GM19193 (cell line): ENCODE results near the gene GBP1.

Experiments
- POLR2A ChIP-seq: IDR thresholded peaks from 4 replicates; pipeline ENCODE4 v1.6.1; 2011; ENCODE audit not compliant: insufficient read depth, insufficient read length; ENCODE audit errors: extremely low read depth

The GBP1 gene, protein sequence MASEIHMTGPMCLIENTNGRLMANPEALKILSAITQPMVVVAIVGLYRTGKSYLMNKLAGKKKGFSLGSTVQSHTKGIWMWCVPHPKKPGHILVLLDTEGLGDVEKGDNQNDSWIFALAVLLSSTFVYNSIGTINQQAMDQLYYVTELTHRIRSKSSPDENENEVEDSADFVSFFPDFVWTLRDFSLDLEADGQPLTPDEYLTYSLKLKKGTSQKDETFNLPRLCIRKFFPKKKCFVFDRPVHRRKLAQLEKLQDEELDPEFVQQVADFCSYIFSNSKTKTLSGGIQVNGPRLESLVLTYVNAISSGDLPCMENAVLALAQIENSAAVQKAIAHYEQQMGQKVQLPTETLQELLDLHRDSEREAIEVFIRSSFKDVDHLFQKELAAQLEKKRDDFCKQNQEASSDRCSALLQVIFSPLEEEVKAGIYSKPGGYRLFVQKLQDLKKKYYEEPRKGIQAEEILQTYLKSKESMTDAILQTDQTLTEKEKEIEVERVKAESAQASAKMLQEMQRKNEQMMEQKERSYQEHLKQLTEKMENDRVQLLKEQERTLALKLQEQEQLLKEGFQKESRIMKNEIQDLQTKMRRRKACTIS

DNA sequence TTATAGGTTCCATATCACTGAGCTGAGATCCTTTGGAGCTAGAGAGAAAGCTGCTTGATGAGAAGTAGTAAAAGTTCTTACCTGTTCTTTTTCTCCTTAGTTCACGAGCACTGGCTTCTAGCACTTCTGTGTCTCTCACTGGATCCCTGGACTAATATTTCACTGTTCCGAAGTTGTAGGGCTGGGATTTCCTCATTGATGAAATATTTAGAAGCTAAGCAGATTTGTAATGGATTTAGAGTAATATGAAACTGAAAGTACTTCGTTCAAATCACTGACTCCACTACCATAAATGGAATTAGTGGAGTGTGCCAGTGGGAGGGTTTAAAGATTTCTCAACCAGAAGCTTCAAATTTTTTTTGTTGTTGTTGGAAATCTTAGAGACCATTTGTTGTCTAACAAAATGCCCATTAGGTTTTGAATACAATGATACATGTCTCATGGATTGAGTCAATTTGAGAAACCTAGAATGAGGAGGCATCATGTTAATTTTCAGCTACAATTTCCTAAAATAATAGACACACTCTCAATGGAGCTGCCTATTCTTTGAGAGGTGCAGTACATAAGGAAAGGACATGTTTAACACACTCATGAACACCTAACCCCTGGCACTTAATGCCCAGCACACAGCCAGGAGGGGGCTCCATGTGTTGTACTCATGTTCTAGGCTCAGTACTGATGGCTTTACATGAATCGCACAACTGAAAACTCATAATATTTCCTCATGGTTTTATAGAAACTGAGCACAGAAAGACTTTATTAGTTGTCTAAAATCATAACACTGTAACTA is at the start of gene GBP1:
Gene GBP1, minus strand, starts transcription at position 130 of the 790 bp plus-strand sequence. CDS start 1,974 bp downstream, outside the sequence.
- no peak for TF ChIP-seq POLR2A

DNA sequence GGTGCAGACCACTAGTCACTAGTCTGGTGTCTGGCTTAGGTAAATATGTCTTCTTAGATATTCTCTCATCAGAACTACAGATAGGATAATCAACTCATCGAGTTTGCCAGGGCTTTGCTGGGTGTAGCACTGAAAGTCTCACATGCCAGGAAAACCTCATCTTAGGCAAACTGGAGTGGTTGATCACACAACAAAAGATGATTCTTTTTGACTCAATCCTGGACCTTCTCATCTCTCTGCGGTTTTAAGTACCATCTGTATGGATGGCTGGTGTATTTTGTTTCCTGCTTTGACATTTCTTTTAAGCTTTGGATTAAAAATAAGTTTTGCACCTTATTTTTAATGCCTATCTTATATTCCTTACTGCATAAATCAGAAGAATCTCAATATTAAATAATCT is 49.7 kb upstream of the GBP1 start:
- TF ChIP-seq POLR2A = no peak

DNA sequence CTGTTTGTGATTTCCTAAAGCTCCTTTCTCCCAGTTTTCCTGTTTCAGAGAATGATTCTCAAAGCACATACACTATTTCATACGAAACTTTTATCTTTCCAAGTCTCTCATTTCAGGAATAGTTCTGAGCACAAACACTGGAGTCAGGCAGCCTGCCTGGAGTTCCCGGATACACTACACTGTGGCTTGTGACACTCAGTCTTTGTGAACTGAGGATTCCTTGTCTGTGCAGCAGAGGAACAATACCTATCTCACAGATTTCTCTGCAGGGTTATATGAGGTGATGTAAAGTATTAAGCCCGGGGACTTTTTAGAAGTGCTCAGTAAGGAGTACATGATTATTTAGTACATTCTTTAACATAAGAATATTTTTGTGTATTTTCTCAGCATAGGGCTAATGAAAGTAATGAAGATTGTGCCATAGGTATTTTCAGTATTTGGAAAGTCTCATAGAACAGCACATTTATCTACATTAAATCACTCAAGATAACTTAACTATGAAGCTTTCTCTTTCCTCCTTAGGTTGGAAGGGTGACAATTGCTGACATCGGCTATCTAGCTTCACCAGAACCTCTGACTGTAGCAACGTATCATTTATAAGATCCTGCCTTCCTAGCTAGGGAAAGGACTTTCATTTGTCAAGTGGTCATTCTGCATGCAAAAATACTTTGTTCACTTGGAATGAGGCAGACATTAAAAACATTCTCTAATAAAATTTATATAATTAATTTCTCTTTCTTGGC is 48.0 kb upstream of the GBP1 start:
- no peak for TF ChIP-seq POLR2A

DNA sequence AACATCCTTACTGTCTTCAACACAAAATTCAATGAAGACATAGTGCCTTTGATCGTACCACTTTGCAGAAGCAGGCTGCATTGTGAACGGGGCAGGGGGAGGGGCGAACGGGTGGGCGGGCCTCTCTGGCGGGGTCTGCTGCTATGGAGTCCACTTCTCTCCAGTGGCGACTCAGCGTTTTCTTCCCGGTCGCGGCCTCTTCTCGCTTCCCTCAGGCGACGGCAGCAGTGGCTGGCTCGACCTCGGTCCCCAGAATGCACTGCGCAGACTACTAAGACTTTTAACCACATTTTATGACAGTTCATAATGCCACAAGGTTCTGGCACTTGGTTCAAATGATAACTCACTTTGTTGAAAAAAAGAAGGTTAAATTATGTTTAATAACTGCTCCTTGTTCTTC is 39.7 kb upstream of the GBP1 start:
- no peak for TF ChIP-seq POLR2A

DNA sequence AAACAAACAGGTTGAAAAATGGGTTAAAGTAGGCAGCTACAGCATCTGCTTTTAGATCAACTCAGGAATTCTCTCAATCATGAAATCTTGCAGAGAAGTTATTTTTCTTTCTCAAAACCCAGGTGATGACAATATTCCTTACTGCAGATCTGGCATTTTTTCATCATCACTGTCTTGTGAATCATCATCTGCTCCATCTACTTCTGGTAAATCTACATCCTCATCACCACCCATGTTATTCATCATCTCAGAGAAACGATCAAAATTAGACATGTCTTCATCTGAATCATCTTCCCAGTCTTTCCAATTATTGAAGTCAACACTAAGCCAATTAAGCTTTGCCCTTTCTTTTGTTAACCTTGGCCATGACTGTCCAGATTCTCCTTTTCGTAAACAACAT is 39.1 kb upstream of the GBP1 start:
- no peak for TF ChIP-seq POLR2A

DNA sequence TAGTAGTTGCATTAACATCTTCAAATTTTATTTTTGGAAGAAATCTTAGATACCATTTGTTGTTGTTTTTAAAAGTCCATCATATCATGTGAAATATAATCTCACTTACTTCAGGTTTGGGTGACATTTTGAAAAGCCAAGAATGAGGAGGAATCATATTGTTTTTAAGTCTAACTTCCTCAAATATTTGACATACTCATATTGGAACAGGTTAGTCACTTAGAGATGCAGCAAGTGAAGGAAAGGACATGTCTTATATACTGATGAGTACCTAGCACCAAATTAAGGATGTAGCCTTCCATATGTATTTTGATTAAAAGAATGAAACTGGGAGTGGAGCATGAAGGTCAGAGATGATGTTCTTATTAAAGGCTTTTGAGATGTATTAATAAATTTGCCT is 37.0 kb upstream of the GBP1 start:
- TF ChIP-seq POLR2A = no peak

DNA sequence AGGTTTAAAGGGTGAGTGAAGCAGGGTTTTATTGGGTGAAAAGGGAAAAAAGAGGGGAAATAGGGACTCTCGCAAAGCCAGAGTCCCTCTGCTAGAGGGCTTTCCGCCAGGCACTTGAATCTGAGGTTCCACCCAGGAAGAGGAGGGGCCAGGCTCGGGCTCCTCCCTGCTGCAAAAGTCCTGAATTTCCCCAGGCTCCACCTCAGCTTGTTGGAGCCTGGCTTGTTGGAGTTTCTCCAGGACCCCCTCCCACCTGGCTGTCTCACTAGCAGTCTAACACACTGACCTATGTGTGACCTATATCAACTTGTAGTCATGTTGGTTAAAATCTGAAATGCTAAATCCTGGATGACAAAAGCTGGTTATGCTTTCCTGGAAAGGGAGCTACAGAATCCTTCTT is 35.4 kb upstream of the GBP1 start:
- TF ChIP-seq POLR2A = no peak

DNA sequence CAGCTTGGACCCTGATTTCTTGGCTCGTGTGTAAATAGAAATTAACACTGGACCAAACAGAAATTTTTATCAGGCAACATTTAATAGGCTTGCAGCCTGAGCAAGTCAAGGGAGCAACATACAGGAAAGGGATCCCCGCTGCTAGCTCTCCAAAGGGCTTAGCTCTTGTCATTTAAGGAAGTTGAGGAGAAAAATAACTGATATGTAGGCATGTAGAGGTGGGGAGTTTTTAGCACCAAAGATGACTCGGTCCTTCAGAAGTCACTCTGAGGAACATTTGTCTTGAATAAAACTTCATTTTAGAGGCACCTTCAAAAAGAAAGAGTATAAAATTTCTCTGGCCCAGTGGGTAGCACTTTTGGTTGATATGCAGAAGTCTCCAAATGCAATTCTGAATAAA is 33.8 kb upstream of the GBP1 start:
- no peak for TF ChIP-seq POLR2A

DNA sequence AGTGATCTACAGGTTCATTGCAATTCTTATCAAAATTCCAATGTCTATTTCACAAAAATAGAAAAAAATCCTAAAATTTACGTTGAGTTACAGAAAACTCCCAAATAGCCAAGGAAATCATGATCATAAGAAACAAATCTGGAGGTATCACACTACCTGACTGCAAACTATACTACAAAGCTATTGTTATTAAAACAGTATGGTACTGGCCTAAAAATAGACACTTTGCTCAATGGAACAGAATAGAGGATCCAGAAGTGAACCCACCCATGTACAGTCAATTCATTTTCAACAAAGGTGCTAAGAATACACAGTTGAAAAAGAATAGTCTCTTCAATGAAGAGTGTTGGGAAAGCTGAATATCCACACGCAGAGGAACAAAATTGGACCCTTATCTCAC is 30.7 kb upstream of the GBP1 start:
- TF ChIP-seq POLR2A = no peak

DNA sequence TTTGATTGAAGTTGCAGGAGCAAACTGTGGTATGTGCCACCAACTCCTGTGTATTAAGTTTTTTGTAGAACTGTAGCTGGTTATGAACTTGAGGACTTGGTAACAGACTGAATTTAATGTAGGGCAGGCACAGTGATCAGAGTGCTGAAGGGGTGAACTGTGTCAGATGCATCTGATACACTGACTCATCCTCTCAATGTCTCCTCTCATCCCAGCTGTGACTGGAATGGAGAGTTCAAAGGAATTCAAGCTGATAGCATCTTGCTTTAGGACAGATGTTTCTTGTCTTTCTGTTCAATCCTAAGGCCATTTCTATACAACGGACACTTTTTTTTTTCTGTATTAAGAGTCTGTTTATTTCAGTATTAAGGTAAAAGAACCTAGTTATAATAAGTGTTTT is 25.0 kb upstream of the GBP1 start:
- TF ChIP-seq POLR2A = no peak

DNA sequence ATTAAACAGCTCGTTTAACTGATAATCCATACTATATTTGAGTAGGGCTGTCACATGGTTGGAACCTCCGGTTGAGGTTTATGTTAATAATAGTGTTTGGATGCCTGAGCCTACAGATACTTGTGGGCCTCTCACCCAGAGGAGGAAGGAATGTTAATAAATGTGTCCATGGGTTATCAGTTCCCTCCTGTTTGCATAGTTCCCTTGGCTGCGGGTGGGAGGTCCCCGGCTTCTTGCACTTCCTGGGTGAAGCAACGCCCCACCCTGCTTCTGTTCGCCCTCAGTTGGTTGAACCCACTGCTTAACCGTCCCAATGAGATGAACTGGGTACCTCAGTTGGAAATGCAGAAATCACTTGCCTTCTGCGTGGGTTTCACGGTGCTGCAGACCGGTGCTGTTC is 23.6 kb upstream of the GBP1 start:
- no peak for TF ChIP-seq POLR2A

DNA sequence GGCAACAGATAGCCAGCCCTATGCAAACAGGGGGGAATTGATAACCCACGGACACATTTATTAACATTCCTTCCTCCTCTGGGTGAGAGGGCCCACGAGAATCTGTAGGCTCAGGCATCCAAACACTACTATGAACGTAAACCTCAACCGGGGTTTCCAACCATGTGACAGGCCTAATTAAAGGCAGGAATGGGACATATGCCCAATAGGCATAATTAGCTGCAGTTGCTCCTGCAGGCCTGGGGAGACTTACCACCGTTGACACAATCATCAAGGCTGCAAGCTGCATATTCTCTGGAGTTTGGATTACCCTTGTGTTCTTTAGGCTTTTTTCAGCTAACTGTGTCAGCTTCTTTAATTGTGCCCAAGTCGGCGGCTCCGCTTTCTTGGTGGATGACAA is 22.2 kb upstream of the GBP1 start:
- TF ChIP-seq POLR2A = no peak

DNA sequence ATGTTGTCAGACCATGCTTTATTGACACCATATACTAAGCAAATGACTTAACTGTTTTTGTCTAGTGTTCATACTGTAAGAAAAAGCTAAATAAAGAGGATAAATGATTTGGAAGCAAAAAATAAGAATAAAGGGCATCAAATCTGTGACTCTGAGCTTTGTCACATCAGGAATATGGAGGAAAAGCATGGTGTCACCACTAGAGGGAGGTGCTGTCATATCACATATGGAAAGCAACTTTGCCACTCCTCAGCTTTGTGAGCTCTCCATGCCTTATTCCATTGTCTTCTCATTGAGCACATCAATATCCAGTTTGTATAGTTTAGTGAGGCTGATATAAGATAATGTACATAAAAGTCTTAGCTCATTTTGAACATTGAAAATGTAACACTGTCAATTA is 20.8 kb upstream of the GBP1 start:
- no peak for TF ChIP-seq POLR2A

DNA sequence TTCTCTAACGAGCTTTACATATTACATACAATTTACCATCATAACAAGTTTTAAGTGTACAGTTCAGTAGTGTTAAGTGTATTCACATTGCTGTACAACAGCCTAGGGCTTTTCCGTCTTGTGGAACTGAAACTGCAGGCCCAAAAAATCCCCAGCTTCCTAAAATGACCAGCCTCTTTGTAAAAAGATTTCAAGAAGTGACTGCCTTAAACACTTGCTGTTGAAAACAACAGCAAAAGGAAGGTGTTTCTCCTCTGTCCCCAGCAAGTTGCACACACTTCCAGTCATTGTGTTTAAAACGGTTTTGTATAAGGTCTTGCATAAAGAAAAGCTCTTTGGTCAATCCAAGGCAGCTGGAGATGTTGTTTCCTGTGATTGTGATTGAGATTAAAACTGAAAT is 16.0 kb upstream of the GBP1 start:
- TF ChIP-seq POLR2A = no peak

DNA sequence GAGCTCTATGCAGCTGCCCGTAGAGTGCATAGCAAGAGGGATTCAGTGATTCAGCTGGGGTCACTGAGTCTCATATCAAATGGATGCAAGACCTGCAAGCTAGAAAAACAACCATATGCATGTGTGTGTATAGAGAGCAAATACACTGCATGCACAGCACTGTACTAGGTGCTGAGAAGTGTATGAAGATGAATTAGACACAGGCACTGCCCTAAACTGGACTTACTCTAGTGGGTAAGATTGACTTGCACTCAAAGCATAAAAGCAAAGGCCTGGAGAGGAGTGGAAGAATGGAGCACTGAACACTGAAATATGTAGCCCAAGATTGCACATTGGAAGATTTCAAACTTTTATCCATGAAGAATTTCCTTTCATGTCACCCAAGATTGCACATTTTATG is 5.5 kb upstream of the GBP1 start:
- no peak for TF ChIP-seq POLR2A
